ENCODE data around the gene LIAS. TPM values are rescaled to one million over a fixed set of nuclear protein-coding genes. Genes with fewer than 3 reads are reported as not detected.

Gene LIAS
- total RNA-seq, 1 donor from 2014 or later, result 13.7 TPM

DNA sequence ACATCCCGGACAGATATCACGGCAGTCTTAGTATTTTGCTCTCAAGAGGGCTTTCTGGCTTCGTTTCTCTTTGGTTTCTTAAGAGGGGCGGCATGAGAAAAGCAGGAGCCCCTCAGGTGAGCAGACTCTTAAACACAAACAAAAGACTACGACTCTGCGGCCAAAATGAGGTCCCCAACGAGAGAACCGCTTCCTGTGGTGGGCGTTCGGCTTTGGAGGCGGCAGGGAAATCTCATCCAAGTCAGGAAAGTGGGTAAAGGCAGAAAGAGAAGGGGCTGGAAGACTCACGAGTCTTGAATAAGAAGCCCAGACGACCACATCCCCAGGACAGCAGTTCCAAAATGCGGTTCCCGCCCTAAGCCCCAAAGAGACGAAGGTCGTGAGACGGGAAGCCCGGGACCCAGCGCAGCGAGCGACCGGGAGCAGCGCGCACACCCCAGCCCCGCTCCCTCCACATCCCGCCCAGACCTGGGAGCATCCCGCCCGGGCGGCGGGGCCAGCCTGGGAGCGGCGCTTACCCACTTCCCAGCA, 68.0 kb downstream of the LIAS start:
- no peak for ATAC-seq
- no peak for DNase-seq (ENCODE audit: low spot score)

DNA sequence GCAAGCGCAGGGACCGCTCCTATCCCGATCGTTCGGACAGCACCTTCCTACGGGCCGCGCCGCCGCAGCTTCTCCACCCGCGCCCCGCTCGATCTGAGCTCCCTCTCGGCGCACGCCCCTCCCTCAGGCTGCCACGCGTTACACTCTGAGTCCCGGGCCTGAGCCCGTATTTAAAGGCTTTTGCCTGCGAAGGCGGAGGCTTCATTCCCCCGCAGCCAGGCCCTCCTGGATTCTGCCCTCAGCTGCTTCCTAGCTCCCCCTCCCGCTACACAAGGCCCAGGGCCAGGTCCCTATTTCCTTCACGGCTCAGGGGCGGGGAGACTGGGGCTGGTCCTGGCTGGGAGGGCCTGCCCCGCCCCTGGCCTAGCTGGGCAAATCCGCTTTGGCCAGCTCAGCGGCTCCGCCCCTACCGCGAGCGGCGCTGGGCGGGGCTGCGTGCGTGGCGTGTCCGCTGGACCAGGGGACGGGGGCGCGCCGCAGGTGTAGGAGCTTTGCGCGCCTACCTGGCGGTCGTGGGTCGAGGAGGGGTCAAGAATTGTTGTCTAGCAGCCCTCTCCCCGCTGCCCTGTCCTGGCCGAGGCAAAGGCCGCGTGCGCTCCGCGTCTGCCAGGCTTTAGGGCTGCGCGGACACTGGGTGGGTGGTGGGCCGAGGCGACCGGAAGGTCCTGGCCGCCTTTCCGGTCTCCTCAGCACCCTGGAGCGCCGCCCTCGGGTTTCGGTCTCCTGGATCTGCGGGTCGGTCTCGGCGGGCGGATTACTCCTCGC, 68.6 kb downstream of the LIAS start, which contains the start of gene UGDH:
Gene UGDH, minus strand, starts transcription at position 144 of the 765 bp plus-strand sequence. CDS start 5,927 bp downstream, outside the sequence.
- DNase-seq (ENCODE audit: low spot score) (peak; percentile 99), ATAC-seq (peak; percentile 87)

DNA sequence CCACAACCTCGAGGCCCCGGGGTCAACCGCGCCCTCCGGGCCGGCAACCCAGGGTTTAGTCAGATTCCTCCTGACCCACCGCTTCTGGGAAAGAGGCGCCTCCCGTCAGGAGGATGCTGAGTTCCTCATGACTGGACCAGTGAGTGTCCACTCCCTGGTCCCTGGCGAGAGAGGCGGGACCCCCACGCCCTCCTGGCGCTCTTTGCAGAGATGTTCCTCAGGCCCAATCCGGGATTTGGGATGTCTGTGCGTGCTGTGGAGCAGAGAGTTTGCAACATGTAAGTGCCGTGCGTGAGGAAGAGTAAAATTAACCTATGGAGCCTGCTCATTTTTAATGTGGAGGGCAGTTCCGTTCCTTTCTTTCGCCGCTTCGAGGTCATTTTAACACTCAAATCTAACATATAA, 69.2 kb downstream of the LIAS start:
- DNase-seq (ENCODE audit: low spot score) (no peak), ATAC-seq (peak; percentile 48)

Other genes with a start within 250 kb of the LIAS start
- 16.1 TPM for gene RFC1, start 92.7 kb upstream of the LIAS start, total RNA-seq
- gene KLB, start 52.1 kb upstream of the LIAS start, total RNA-seq, result 22.0 TPM
- gene RPL9, start 134 bp upstream of the LIAS start, total RNA-seq, result 364 TPM
- gene UGDH, start 68.4 kb downstream of the LIAS start, total RNA-seq, result 225 TPM
- gene SMIM14, start 179.8 kb downstream of the LIAS start, total RNA-seq, result 209 TPM
- gene UBE2K, start 239.1 kb downstream of the LIAS start, total RNA-seq, result 43.4 TPM